Right atrium auricular region (tissue), 2 donors: Measurements from ENCODE around the gene ARHGAP12. TPM values are rescaled to one million over a fixed set of nuclear protein-coding genes. Genes with fewer than 3 reads are reported as not detected.

ENCODE experiments used
- DNase-seq: peaks from one replicate; pipeline ENCODE4 v3.0.0-alpha.2; 2019; ENCODE audit warnings: low spot score
- H3K27ac ChIP-seq, 2 donors: fragments of 200-600 bp; sonication (generic); 1 replicate in 1 of 2; 2 replicates in 1 of 2; pipeline ENCODE4 v1.5.1; 2016 to 2019
- H3K27me3 ChIP-seq, 2 donors: fragments of 200-600 bp; sonication (generic); one replicate each; pipeline versions ENCODE4 v1.5.1 to v1.6.0; 2017 to 2019
- H3K36me3 ChIP-seq: fragments of 200-600 bp; sonication (generic); one replicate; pipeline ENCODE4 v1.5.1; 2016
- H3K4me1 ChIP-seq, 2 donors: fragments of 200-600 bp; sonication (generic); one replicate each; pipeline versions ENCODE4 v1.5.1 to v1.6.0; 2017 to 2019
- H3K4me3 ChIP-seq, 2 donors: fragments of 200-600 bp; sonication (generic); 1 replicate in 1 of 2; 2 replicates in 1 of 2; pipeline ENCODE4 v1.5.1; 2017 to 2019; ENCODE audit warnings: mild to moderate bottlenecking in 1 of 2, moderate library complexity in 1 of 2
- H3K9me3 ChIP-seq, 2 donors: fragments of 200-600 bp; sonication (generic); one replicate each; pipeline ENCODE4 v1.5.1; 2019
- CTCF ChIP-seq, 2 donors: fragments of 200-600 bp; sonication (generic); IDR thresholded peaks; one replicate each; pipeline ENCODE4 v1.5.1; 2019; ENCODE audit warnings: antibody characterized with exemption in 2 of 2
- total RNA-seq, 2 donors: library from RNA; depleted of rRNA; stranded (reverse); fragments of >200 nt; gene quantifications; one replicate each; pipeline ENCODE4 v1.1.0, GENCODE V29; 2016

ARHGAP12 gene
- total RNA-seq, 2 donors from 2014 or later, result 20.8 to 24.1 TPM

GRCh38 chr10:31945392-31945791 lies 16.8 kb upstream of the ARHGAP12 start:
- Histone ChIP-seq H3K9me3 (no peaks in the 10 kb centered on the region), H3K4me1 (peaks cover 0 to 6% of the 10 kb centered on the region in 2 donors), H3K27me3 (no peaks in the 10 kb centered on the region), H3K36me3 (no peaks in the 10 kb centered on the region), H3K27ac (no peak overlapping the region), H3K4me3 (no peak overlapping the region)
- TF ChIP-seq CTCF (IDR thresholded peaks at IDR 0.05), result no peak
- no peak for DNase-seq

- Histone ChIP-seq H3K9me3 (no peaks in the 10 kb centered on the region), H3K27ac (no peak overlapping the region)
- TF ChIP-seq CTCF (IDR thresholded peaks at IDR 0.05), result no peak
Measured at GRCh38 chr10:31944071-31944433, 15.4 kb upstream of the ARHGAP12 start.

GRCh38 chr10:31942892-31943291 lies 14.3 kb upstream of the ARHGAP12 start:
- H3K27ac ChIP-seq, result no peak overlapping the region
- H3K9me3 ChIP-seq, result no peaks in the 10 kb centered on the region
- H3K4me1 ChIP-seq, result peaks cover 0 to 6% of the 10 kb centered on the region in 2 donors
- no peak overlapping the region for H3K4me3 ChIP-seq
- no peaks in the 10 kb centered on the region for H3K27me3 ChIP-seq
- DNase-seq, result no peak
- no peak for TF ChIP-seq CTCF (IDR thresholded peaks at IDR 0.05)
- no peaks in the 10 kb centered on the region for H3K36me3 ChIP-seq

More at GRCh38 chr10:31944071-31944433, 15.4 kb upstream of the ARHGAP12 start:
- Histone ChIP-seq H3K4me1 (peaks cover 0 to 6% of the 10 kb centered on the region in 2 donors), H3K36me3 (no peaks in the 10 kb centered on the region), H3K27me3 (no peaks in the 10 kb centered on the region), H3K4me3 (no peak overlapping the region)
- DNase-seq, result no peak

GRCh38 chr10:31942435-31942834 lies 13.8 kb upstream of the ARHGAP12 start:
- TF ChIP-seq CTCF (IDR thresholded peaks at IDR 0.05), result no peak
- H3K4me1 ChIP-seq, result peaks cover 0 to 6% of the 10 kb centered on the region in 2 donors
- no peak for DNase-seq
- no peak overlapping the region for H3K4me3 ChIP-seq
- no peaks in the 10 kb centered on the region for H3K9me3 ChIP-seq
- H3K27ac ChIP-seq, result no peak overlapping the region
- no peaks in the 10 kb centered on the region for H3K27me3 ChIP-seq
- H3K36me3 ChIP-seq, result no peaks in the 10 kb centered on the region

- DNase-seq, result no peak
Measured at GRCh38 chr10:31940839-31941653, 12.4 kb upstream of the ARHGAP12 start.

More at GRCh38 chr10:31940839-31941653, 12.4 kb upstream of the ARHGAP12 start:
- H3K36me3 ChIP-seq, result no peaks in the 10 kb centered on the region
- H3K27ac ChIP-seq, result no peak overlapping the region
- no peaks in the 10 kb centered on the region for H3K27me3 ChIP-seq
- H3K4me1 ChIP-seq, result peaks cover 0 to 6% of the 10 kb centered on the region in 2 donors
- no peak overlapping the region for H3K4me3 ChIP-seq
- TF ChIP-seq CTCF (IDR thresholded peaks at IDR 0.05), result no peak
- no peaks in the 10 kb centered on the region for H3K9me3 ChIP-seq
